Transverse colon (tissue), 4 donors: ENCODE results near the gene NDUFB6. TPM values are rescaled to one million over a fixed set of nuclear protein-coding genes. Genes with fewer than 3 reads are reported as not detected.
"Not testable (repeated sequence)": the region's sequence is repeated elsewhere in the genome, so short reads cannot be mapped to it uniquely, and the experiment has no call there.

ENCODE experiments used
- DNase-seq: peaks from one replicate; pipeline ENCODE4 v3.0.0-alpha.2; 2019
- H3K27ac ChIP-seq, 4 donors: fragments of 200-600 bp; sonication (generic); 2 replicates each; pipeline ENCODE4 v1.5.1; 2016 to 2018; ENCODE audit warnings: inconsistent platforms in 4 of 4
- H3K27me3 ChIP-seq: fragments of 200-600 bp; sonication (generic); 2 replicates; pipeline ENCODE4 v1.5.1; 2017; ENCODE audit warnings: inconsistent platforms
- H3K36me3 ChIP-seq, 4 donors: fragments of 200-600 bp; sonication (generic); 2 replicates each; pipeline ENCODE4 v1.5.1; 2017 to 2019; ENCODE audit warnings: inconsistent platforms in 4 of 4
- H3K4me1 ChIP-seq, 4 donors: fragments of 200-600 bp; sonication (generic); 2 replicates each; pipeline ENCODE4 v1.5.1; 2017 to 2020; ENCODE audit warnings: inconsistent platforms in 4 of 4
- H3K4me3 ChIP-seq, 4 donors: fragments of 200-600 bp; sonication (generic); 1 replicate in 1 of 4; 2 replicates in 3 of 4; pipeline versions ENCODE4 v1.5.1 to v1.6.1; 2017 to 2019; ENCODE audit warnings: inconsistent platforms in 4 of 4
- H3K9me3 ChIP-seq, 2 donors: fragments of 200-600 bp; sonication (generic); 2 replicates each; pipeline ENCODE4 v1.5.1; 2017 to 2019; ENCODE audit warnings: inconsistent platforms in 2 of 2
- EP300 ChIP-seq: sonication (generic); formaldehyde crosslinking; IDR thresholded peaks from one replicate; pipeline ENCODE4 v1.6.1; 2017; ENCODE audit warnings: antibody characterized with exemption, low read depth
- POLR2A ChIP-seq: fragments of 450-650 bp; IDR thresholded peaks from one replicate; pipeline ENCODE4 v1.6.1; 2016; ENCODE audit warnings: antibody characterized with exemption, mild to moderate bottlenecking, moderate library complexity
- POLR2AphosphoS5 ChIP-seq, 3 donors: sonication (generic); formaldehyde crosslinking; IDR thresholded peaks; one replicate each; pipeline ENCODE4 v1.6.1; 2016; ENCODE audit warnings: antibody characterized with exemption in 3 of 3
- WGBS, 2 donors: methylation state at CpG; one replicate each; pipeline ENCODE4 v1.1.5; 2018; ENCODE audit warnings: low coverage in 1 of 2; 5-methylcytosine and 5-hydroxymethylcytosine counted together
- in situ Hi-C, 4 donors: fragments of 200-750 bp; cut with MboI; loops; one replicate each; pipeline versions ENCODE4 v1.15.0 to v1.15.1; 2017; ENCODE audit warnings: low sequenced_read_pairs in 3 of 4, low pct_ligation_motif_present in 1 of 4, low pct_unique_long_range_greater_than_20kb in 1 of 4
- intact Hi-C: fragments of 100-400 bp; cut with DNase I; formaldehyde crosslinking; loops from one replicate; pipeline ENCODE4 v1.15.1; 2023; ENCODE audit warnings: low total_unique reads
- total RNA-seq, 4 donors: library from RNA; depleted of rRNA; stranded (reverse); fragments of >200 nt; gene quantifications; one replicate each; pipeline ENCODE4 v1.1.0, GENCODE V29; 2016
- TF ChIP-seq, protein P1 (sequence below), 5 experiments: fragments of 200-600 bp in 3 of 5; fragments of 450-650 bp in 2 of 5; sonication (generic) in 3 of 5; IDR thresholded peaks; 1 replicate in 2 of 5; 2 replicates in 3 of 5; pipeline ENCODE4 v1.5.1; 2016 to 2017; ENCODE audit warnings: antibody characterized with exemption in 5 of 5, inconsistent platforms in 3 of 5, mild to moderate bottlenecking in 2 of 5, moderate library complexity in 1 of 5

NDUFB6 gene
- total RNA-seq, 4 donors from 2014 or later = 10.5 to 42.7 (median 24.3) TPM

DNA sequence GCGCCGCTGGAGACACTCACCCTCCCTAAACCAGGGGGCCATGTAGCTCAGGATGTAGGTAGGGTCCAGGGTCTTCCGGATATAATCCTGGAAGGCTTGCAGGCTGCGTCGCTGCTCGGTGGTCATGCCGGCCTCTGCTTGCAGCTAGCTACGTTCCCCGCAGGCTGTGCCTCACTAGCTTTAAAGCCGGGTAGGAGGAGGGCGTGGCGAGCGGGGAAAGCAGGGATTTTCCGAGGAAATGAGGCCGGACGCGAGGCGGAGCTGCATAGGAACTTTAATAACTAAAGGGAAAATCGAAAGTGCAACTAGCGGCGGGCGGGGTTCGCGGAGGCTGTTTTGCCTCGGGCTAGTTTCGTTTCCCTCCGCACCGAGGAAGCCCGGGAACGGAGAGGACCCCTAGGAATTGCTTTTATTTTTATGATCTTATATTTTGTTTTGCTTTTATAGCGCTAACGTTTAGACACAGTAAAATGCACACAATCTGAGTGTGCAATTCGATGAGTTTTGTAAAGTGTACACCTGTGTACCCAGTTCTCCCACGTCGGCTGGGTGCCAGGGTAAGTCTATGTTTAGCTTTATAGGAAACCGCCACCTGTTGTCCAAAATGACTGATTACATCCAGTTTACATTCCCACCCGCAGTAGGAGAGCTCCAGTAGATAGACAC is 46.8 kb downstream of the NDUFB6 start, which contains the start of gene RIGI:
Gene RIGI (minus strand): TSS at position 156 of the 666 bp plus-strand sequence. CDS start 30 bp downstream, at position 126.
- peak within 1 kb of the TSS; percentile 90 to 92 (median 90) for H3K27ac ChIP-seq
- 0 to 1% methylated on average over 17 to 37 of the region's 37 CpGs for WGBS, 2 donors
- peak within 1 kb of the TSS; percentile 41 to 77 (median 61) for H3K4me3 ChIP-seq
- H3K4me1 ChIP-seq = peaks cover 0 to 32% (median 17%) of the 10 kb centered on the region in 4 donors
- no peak for TF ChIP-seq EP300
- TF ChIP-seq, protein P1, sequence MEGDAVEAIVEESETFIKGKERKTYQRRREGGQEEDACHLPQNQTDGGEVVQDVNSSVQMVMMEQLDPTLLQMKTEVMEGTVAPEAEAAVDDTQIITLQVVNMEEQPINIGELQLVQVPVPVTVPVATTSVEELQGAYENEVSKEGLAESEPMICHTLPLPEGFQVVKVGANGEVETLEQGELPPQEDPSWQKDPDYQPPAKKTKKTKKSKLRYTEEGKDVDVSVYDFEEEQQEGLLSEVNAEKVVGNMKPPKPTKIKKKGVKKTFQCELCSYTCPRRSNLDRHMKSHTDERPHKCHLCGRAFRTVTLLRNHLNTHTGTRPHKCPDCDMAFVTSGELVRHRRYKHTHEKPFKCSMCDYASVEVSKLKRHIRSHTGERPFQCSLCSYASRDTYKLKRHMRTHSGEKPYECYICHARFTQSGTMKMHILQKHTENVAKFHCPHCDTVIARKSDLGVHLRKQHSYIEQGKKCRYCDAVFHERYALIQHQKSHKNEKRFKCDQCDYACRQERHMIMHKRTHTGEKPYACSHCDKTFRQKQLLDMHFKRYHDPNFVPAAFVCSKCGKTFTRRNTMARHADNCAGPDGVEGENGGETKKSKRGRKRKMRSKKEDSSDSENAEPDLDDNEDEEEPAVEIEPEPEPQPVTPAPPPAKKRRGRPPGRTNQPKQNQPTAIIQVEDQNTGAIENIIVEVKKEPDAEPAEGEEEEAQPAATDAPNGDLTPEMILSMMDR (IDR thresholded peaks at IDR 0.05) = peak; percentile 35 to 76 (median 54)
- no peak for TF ChIP-seq POLR2A
- peak; percentile 78 to 88 (median 83) for TF ChIP-seq POLR2AphosphoS5 (IDR thresholded peaks at IDR 0.05)
- H3K36me3 ChIP-seq = no peaks in the 10 kb centered on the region
- H3K27me3 ChIP-seq = no peaks in the 10 kb centered on the region
- DNase-seq = peak; percentile 94
- H3K9me3 ChIP-seq = no peaks in the 10 kb centered on the region
- intact Hi-C loops = no loop called here
- in situ Hi-C loops = no loop called here

DNA sequence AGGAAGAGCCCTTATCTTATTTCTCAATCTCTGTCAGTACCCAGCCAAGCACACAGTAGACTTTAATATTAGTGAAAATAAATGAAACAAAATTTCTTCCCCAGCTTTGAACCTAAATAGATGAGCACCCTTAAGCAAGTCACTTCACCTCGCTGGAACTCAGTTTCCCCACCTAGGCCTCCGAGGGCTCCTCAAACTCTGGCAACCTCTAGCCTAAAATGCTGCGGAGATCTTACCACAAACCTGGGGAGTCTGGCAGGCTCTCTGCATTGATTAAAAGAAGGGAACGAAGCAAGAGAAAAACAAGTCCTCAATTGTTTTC is 47.3 kb downstream of the NDUFB6 start:
- Histone ChIP-seq H3K4me3 (peak overlapping the region; percentile 41 to 77 (median 61)), H3K36me3 (no peaks in the 10 kb centered on the region), H3K9me3 (no peaks in the 10 kb centered on the region), H3K27me3 (no peaks in the 10 kb centered on the region), H3K4me1 (peaks cover 0 to 32% (median 17%) of the 10 kb centered on the region in 4 donors), H3K27ac (peak overlapping the region; percentile 90 to 92 (median 90))
- in situ Hi-C loops = no loop called here
- TF ChIP-seq POLR2AphosphoS5 (IDR thresholded peaks at IDR 0.05) (no peak), EP300 (no peak), POLR2A (no peak)
- TF ChIP-seq, protein P1 (IDR thresholded peaks at IDR 0.05) = no peak
- intact Hi-C loops = no loop called here
- WGBS, 2 donors = 0 to 2% methylated on average over 3 to 4 of the region's 4 CpGs
- no peak for DNase-seq

DNA sequence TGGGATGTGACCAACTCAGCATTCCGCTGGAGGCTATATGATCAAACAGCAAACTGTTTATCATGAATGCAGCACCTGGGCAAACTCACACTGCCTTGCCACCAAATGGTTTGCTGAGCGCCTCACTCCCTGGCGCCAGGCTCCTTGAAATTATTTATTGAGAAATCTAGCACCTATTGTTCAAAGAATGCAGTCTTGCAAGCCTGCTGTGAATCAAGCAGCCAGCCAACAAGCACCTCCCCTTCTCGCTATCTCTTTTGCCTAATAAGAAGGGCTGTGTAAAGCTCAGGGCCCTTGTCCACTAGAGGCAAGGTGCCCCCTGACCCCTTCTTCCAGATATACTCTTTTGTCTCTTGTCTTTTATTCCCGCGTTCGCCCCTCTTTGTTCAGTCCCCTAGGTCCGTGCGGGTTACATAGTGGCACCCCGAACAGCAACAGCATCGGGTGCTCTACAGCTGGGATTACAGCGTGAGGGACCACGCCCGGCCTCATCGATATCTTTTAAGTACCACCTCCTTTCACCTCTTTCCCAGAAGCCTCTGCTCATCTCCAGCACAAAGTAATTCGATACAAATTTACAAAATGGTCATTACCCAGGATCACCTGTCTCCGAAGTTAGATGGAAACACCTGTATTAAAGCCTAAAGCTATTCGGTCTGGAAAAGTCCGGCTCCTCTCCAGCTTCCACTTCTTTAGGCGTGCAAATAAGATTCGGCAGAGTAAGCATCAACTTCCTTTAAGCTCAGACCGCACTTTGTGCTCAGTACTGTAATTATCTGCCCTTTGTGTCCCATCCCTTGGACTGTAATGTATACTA is 47.9 kb downstream of the NDUFB6 start:
- TF ChIP-seq EP300 (no peak), POLR2A (no peak), POLR2AphosphoS5 (IDR thresholded peaks at IDR 0.05) (no peak)
- TF ChIP-seq, protein P1 (IDR thresholded peaks at IDR 0.05) = no peak
- no peak for DNase-seq
- 9 to 25% methylated on average over 6 to 22 of the region's 22 CpGs for WGBS, 2 donors
- Histone ChIP-seq H3K36me3 (no peaks in the 10 kb centered on the region), H3K4me3 (peak overlapping the region; percentile 41 to 77 (median 61)), H3K27me3 (no peaks in the 10 kb centered on the region), H3K4me1 (peaks cover 0 to 38% (median 17%) of the 10 kb centered on the region in 4 donors), H3K27ac (peak overlapping the region; percentile 90 to 92 (median 90)), H3K9me3 (no peaks in the 10 kb centered on the region)
- intact Hi-C loops (no loop called here), in situ Hi-C loops (no loop called here)

DNA sequence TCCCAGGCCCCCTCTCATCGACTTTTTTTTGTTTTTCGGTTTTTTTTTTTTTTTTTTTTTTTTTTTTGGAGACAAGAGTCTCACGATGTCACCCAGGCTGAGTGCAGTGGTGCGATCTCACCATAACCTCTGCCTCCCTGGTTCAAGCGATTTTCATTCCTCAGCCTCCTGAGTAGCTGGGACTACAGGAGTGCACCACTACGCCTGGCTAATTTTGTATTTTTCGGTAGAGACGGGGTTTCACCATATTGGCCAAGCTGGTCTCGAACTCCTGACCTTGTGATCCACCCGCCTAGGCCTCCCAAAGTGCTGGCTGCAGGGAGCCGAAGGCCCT is 48.4 kb downstream of the NDUFB6 start:
- H3K4me3 ChIP-seq = peak overlapping the region in 1 of 4 donors; percentile 77
- not testable (repeated sequence) for DNase-seq

More for the DNA sequence above, 48.4 kb downstream of the NDUFB6 start:
- in situ Hi-C loops, H3K9me3 ChIP-seq, H3K27me3 ChIP-seq, intact Hi-C loops, H3K36me3 ChIP-seq: not testable (repeated sequence)
- Histone ChIP-seq H3K27ac (peak overlapping the region in 2 of 4 donors; percentile 90 to 91), H3K4me1 (peaks cover 0 to 44% (median 17%) of the 10 kb centered on the region in 4 donors)
- 92 to 94% methylated on average over 6 to 11 of the region's 11 CpGs for WGBS, 2 donors
